Measurements from ENCODE around the gene BLTP2. TPM values are rescaled to one million over a fixed set of nuclear protein-coding genes. Genes with fewer than 3 reads are reported as not detected.

BLTP2 gene
- total and polyA plus RNA-seq, 2 of the 13 experiments (the other 11 are each of a cell fraction or from before 2014, with no cell fraction given): 66.7 to 80.9 TPM

GRCh38 chr17:28615260-28615940 lies 29.6 kb downstream of the BLTP2 start:
- no peak for DNase-seq (ENCODE audit: low spot score)
- no peak for FAIRE-seq
- no peaks in the 10 kb centered on the region for H3K4me1 ChIP-seq (ENCODE audit: insufficient read depth, low read length)
- no peak overlapping the region for H3K4me3 ChIP-seq (replicated peaks in 1 of 3; ENCODE audit: insufficient read depth in 1 of 3, low read depth in 2 of 3, low read length in 3 of 3)
- H3K9ac ChIP-seq (ENCODE audit: insufficient read depth, low read depth, low read length): no peak overlapping the region
- no TSS peak for BruUV-seq (replicated peaks)
- peaks cover 43 to 67% of the 10 kb centered on the region in 2 experiments for H3K36me3 ChIP-seq (replicated peaks in 1 of 2; ENCODE audit: control insufficient read depth in 1 of 2, insufficient read depth in 2 of 2, low read length in 2 of 2)
- 96% methylated on average over 4 of the region's 4 CpGs for WGBS (ENCODE audit: low lambda C conversion rate)
- TF ChIP-seq ERF (CRISPR knock-in tag; IDR thresholded peaks at IDR 0.05) (no peak), ZBTB8A (CRISPR knock-in tag; IDR thresholded peaks at IDR 0.05; ENCODE audit: borderline replicate concordance, low read depth) (no peak), KDM3A (CRISPR knock-in tag; IDR thresholded peaks at IDR 0.05; ENCODE audit: low read depth) (no peak), ZNF343 (CRISPR knock-in tag; IDR thresholded peaks at IDR 0.05) (no peak), MXD3 (CRISPR knock-in tag; IDR thresholded peaks at IDR 0.05) (no peak), KAT8 (CRISPR knock-in tag; IDR thresholded peaks at IDR 0.05) (no peak), ZNF513 (CRISPR knock-in tag; conservative IDR thresholded peaks at IDR 0.05) (no peak), LRRFIP1 (CRISPR knock-in tag; conservative IDR thresholded peaks at IDR 0.05) (no peak), SSRP1 (CRISPR knock-in tag; IDR thresholded peaks at IDR 0.05) (no peak), THAP8 (CRISPR knock-in tag; IDR thresholded peaks at IDR 0.05; ENCODE audit: borderline replicate concordance) (no peak)
- no peak overlapping the region for H3K27ac ChIP-seq (ENCODE audit: extremely low read length, insufficient read depth, low read length)
- no peak for ATAC-seq
- ChIA-PET POLR2A (no interaction called here), CTCF (ENCODE audit: low intra/inter-chr PET ratio, low total read pairs) (interaction anchor here (0.9 kb wide), 1 partner anchor 67 kb away, joined by 3 read pairs; no protein-coding TSS in a partner anchor)
- intact Hi-C loops (cut with micrococcal nuclease; ENCODE audit: unreplicated experiment): no loop called here
- H3K9me3 ChIP-seq (ENCODE audit: low read length): no peaks in the 10 kb centered on the region
- H3K4me2 ChIP-seq (ENCODE audit: low read depth, low read length): no peak overlapping the region
- no peaks in the 10 kb centered on the region for H4K20me1 ChIP-seq (ENCODE audit: insufficient read depth, low read length)
- no peaks in the 10 kb centered on the region for H3K27me3 ChIP-seq (ENCODE audit: control insufficient read depth in 1 of 2, insufficient read depth in 2 of 2, low read length in 2 of 2)
- H2AFZ ChIP-seq (ENCODE audit: low read length): no peak overlapping the region
- in situ Hi-C loops (cut with HindIII; ENCODE audit: extremely low pct_ligation_motif_present, low pct_unique_long_range_greater_than_20kb): no loop called here
- H3K79me2 ChIP-seq (ENCODE audit: insufficient read depth, low read length): no peaks in the 10 kb centered on the region
